ENCODE data around the gene SPSB1. TPM values are rescaled to one million over a fixed set of nuclear protein-coding genes. Genes with fewer than 3 reads are reported as not detected.

Gene SPSB1
- total RNA-seq, 1 donor, result 23.2 TPM

DNA sequence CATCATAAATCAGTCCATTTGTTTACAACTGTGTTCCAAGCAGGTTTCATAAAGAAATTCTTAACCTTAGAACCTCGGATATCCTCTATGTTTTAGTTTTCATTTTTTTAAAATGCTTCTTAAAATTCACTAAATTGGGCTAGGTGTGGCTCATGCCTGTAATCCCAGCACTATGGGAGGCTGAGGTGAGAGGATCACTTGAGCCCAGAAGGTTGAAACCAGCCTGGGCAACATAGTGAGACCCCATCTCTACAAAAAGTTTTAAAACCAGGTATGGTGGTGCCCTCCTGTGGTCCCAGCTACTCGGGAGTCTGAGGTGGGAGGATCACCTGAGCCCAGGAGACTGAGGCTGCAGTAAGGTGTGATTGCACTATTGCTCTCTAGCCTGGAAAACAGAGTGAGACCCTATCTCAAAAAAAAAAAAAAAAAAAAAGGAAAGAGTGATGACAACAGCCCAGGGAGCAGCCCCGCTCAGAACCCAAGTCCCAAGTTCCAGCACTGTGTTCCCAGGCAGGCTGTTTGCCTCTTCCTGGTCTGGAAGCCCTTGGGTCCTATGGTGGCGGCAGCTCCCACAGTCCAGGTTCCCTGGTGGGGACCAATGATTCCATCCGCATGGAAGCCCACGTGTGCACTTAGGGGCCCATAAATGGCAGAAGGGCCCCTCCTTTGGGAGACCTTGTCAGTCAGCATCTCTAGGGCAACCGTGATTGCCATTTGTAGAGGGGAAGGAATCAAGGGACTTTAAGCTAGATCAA, 24.7 kb upstream of the SPSB1 start:
- Histone ChIP-seq H2AFZ (ENCODE audit: low read length) (no peak overlapping the region), H3K4me1 (ENCODE audit: insufficient read depth, low read length) (no peaks in the 10 kb centered on the region), H3K36me3 (ENCODE audit: insufficient read depth, low read length) (peaks cover 16% of the 10 kb centered on the region), H4K20me1 (ENCODE audit: insufficient read depth, low read length) (peaks cover 5% of the 10 kb centered on the region), H3K4me3 (ENCODE audit: insufficient read depth, low read length) (no peak overlapping the region), H3K4me2 (ENCODE audit: insufficient read depth, low read length) (no peak overlapping the region), H3K27me3 (ENCODE audit: insufficient read depth, low read length) (no peaks in the 10 kb centered on the region), H3K79me2 (ENCODE audit: insufficient read depth, low read length) (no peaks in the 10 kb centered on the region), H3K27ac (ENCODE audit: low read depth, low read length) (no peak overlapping the region), H3K9me3 (ENCODE audit: low read depth, low read length) (no peaks in the 10 kb centered on the region)
- DNase-seq (ENCODE audit: insufficient read length, low spot score, missing footprints), result peak; percentile 11
- TF ChIP-seq, protein P1, sequence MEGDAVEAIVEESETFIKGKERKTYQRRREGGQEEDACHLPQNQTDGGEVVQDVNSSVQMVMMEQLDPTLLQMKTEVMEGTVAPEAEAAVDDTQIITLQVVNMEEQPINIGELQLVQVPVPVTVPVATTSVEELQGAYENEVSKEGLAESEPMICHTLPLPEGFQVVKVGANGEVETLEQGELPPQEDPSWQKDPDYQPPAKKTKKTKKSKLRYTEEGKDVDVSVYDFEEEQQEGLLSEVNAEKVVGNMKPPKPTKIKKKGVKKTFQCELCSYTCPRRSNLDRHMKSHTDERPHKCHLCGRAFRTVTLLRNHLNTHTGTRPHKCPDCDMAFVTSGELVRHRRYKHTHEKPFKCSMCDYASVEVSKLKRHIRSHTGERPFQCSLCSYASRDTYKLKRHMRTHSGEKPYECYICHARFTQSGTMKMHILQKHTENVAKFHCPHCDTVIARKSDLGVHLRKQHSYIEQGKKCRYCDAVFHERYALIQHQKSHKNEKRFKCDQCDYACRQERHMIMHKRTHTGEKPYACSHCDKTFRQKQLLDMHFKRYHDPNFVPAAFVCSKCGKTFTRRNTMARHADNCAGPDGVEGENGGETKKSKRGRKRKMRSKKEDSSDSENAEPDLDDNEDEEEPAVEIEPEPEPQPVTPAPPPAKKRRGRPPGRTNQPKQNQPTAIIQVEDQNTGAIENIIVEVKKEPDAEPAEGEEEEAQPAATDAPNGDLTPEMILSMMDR (IDR thresholded peaks at IDR 0.05; ENCODE audit: extremely low read depth, low read depth, low read length), result no peak

DNA sequence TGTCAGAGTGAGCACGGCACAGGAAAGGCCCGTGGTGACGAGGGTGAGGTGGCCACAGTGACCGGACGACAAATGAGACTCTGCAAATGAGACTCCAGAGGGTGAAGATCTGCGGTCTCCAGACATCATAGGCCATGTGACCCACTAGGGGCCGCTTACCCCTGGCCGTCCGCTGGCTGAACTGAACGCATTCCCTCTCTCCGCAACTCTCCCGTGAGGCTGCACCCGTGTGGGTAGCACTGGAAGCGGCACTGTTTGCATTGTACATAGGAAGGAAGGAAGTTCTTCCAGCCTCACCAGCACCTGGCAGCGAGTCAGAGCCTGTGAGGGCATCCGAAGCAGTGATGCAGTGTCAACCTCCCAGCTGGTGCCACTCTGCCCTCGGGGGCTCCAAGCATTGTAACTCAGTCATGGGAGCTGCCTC, 23.6 kb upstream of the SPSB1 start:
- H3K4me3 ChIP-seq (ENCODE audit: insufficient read depth, low read length), result no peak overlapping the region
- H3K36me3 ChIP-seq (ENCODE audit: insufficient read depth, low read length), result peaks cover 16% of the 10 kb centered on the region
- H3K4me2 ChIP-seq (ENCODE audit: insufficient read depth, low read length), result no peak overlapping the region
- no peak overlapping the region for H3K27ac ChIP-seq (ENCODE audit: low read depth, low read length)
- H4K20me1 ChIP-seq (ENCODE audit: insufficient read depth, low read length), result peaks cover 4% of the 10 kb centered on the region
- H3K27me3 ChIP-seq (ENCODE audit: insufficient read depth, low read length), result no peaks in the 10 kb centered on the region
- H3K9me3 ChIP-seq (ENCODE audit: low read depth, low read length), result no peaks in the 10 kb centered on the region
- peak; percentile 49 for DNase-seq (ENCODE audit: insufficient read length, low spot score, missing footprints)
- H3K79me2 ChIP-seq (ENCODE audit: insufficient read depth, low read length), result no peaks in the 10 kb centered on the region
- H2AFZ ChIP-seq (ENCODE audit: low read length), result no peak overlapping the region
- H3K4me1 ChIP-seq (ENCODE audit: insufficient read depth, low read length), result no peaks in the 10 kb centered on the region
- TF ChIP-seq, protein P1 (IDR thresholded peaks at IDR 0.05; ENCODE audit: extremely low read depth, low read depth, low read length), result no peak

DNA sequence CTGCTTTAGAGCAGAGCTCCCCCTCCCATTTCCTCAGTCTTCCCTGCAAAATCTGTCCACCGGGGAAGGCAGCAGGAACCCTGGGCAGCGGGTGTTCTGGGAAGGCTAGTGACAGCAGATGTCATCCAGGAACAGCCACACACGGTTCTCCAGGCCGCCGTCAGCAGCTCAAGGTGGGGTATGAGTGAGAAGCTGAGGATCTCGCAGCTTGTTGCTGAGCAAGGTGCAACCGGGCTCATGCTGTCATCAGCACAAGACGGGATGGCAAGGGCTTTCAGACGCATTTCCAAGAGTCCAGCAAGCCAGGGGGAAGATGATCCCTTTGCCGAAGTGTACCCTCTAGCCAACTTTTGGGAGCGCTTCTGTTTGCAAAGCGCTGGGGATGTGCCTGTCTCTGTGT, 23.0 kb upstream of the SPSB1 start:
- Histone ChIP-seq H3K4me1 (ENCODE audit: insufficient read depth, low read length) (no peaks in the 10 kb centered on the region), H3K27ac (ENCODE audit: low read depth, low read length) (no peak overlapping the region), H3K4me2 (ENCODE audit: insufficient read depth, low read length) (no peak overlapping the region), H3K27me3 (ENCODE audit: insufficient read depth, low read length) (no peaks in the 10 kb centered on the region), H3K36me3 (ENCODE audit: insufficient read depth, low read length) (peaks cover 16% of the 10 kb centered on the region), H3K79me2 (ENCODE audit: insufficient read depth, low read length) (no peaks in the 10 kb centered on the region), H2AFZ (ENCODE audit: low read length) (no peak overlapping the region), H4K20me1 (ENCODE audit: insufficient read depth, low read length) (peaks cover 4% of the 10 kb centered on the region), H3K4me3 (ENCODE audit: insufficient read depth, low read length) (no peak overlapping the region), H3K9me3 (ENCODE audit: low read depth, low read length) (no peaks in the 10 kb centered on the region)
- no peak for DNase-seq (ENCODE audit: insufficient read length, low spot score, missing footprints)
- TF ChIP-seq, protein P1 (IDR thresholded peaks at IDR 0.05; ENCODE audit: extremely low read depth, low read depth, low read length), result no peak

DNA sequence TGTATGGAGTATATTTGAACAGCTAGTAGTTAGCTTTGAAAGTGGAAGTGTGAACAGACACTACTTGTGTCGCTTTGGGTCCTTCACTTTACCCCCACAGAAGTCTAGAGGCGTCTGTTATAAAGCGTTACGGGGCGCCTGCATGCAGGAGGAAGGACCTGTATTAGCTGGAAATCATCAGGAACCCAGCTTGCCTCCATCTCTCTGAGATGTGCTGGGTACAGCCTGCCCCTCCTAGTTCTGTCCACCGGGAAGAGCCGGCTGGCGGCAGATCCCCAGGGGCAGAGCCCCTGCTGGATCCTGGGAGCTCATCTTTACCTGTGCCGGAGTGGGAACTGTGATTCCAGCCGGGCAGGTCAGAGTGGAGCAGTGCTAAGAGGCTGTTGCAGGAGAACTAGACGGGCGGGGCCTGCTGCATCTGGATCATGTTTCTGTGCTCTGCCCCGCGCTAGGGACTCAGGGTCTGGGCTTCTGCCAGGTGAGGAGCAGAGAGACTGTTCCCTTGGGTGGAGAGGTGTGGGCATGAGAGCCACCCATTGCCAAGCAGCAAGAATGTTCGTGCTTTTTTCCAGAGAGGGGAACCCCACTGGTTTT, 22.3 kb upstream of the SPSB1 start:
- H3K9me3 ChIP-seq (ENCODE audit: low read depth, low read length), result no peaks in the 10 kb centered on the region
- H4K20me1 ChIP-seq (ENCODE audit: insufficient read depth, low read length), result peaks cover 4% of the 10 kb centered on the region
- H3K27ac ChIP-seq (ENCODE audit: low read depth, low read length), result no peak overlapping the region
- peaks cover 6% of the 10 kb centered on the region for H3K4me1 ChIP-seq (ENCODE audit: insufficient read depth, low read length)
- no peak overlapping the region for H3K4me3 ChIP-seq (ENCODE audit: insufficient read depth, low read length)
- H3K79me2 ChIP-seq (ENCODE audit: insufficient read depth, low read length), result no peaks in the 10 kb centered on the region
- no peak for DNase-seq (ENCODE audit: insufficient read length, low spot score, missing footprints)
- no peaks in the 10 kb centered on the region for H3K27me3 ChIP-seq (ENCODE audit: insufficient read depth, low read length)
- peaks cover 16% of the 10 kb centered on the region for H3K36me3 ChIP-seq (ENCODE audit: insufficient read depth, low read length)
- no peak overlapping the region for H2AFZ ChIP-seq (ENCODE audit: low read length)
- TF ChIP-seq, protein P1 (IDR thresholded peaks at IDR 0.05; ENCODE audit: extremely low read depth, low read depth, low read length), result no peak
- no peak overlapping the region for H3K4me2 ChIP-seq (ENCODE audit: insufficient read depth, low read length)
